HG03159 (cell line): Measurements from ENCODE around the gene SNX7.

ENCODE experiments used
- ATAC-seq: cut with Tn5 transposase; IDR thresholded peaks from one replicate; pipeline ENCODE4 v1.9.1; 2021; ENCODE audit warnings: mild to moderate bottlenecking, moderate library complexity; ENCODE audit not compliant: unreplicated experiment

SNX7 gene

GRCh38 chr1:98763488-98764150 lies 102.1 kb downstream of the SNX7 start:
- ATAC-seq = no peak

- ATAC-seq = no peak
Observed at GRCh38 chr1:98764485-98764884, 103.0 kb downstream of the SNX7 start.

GRCh38 chr1:98766255-98766654 lies 104.7 kb downstream of the SNX7 start:
- no peak for ATAC-seq

- no peak for ATAC-seq
Observed at GRCh38 chr1:98769162-98769561, 107.6 kb downstream of the SNX7 start.

GRCh38 chr1:98781906-98782305 lies 120.4 kb downstream of the SNX7 start:
- no peak for ATAC-seq

- no peak for ATAC-seq
Observed at GRCh38 chr1:98783821-98784220, 122.3 kb downstream of the SNX7 start.

- no peak for ATAC-seq
Observed at GRCh38 chr1:98791498-98791897, 130.0 kb downstream of the SNX7 start.

- no peak for ATAC-seq
Observed at GRCh38 chr1:98792123-98792522, 130.6 kb downstream of the SNX7 start.

GRCh38 chr1:98793136-98793535 lies 131.6 kb downstream of the SNX7 start:
- no peak for ATAC-seq

- peak; percentile 98 for ATAC-seq
Observed at GRCh38 chr1:98794196-98794886, 132.8 kb downstream of the SNX7 start.

- no peak for ATAC-seq
Observed at GRCh38 chr1:98796049-98796448, 134.5 kb downstream of the SNX7 start.

GRCh38 chr1:98797506-98797905 lies 136.0 kb downstream of the SNX7 start:
- ATAC-seq = no peak
